Measurements from ENCODE around the gene GAS7.

Gene GAS7

GRCh38 chr17:10198509-10199249 is at the start of gene GAS7:
GAS7 (minus strand) TSS chr17:10198606.
- no peak for FAIRE-seq

- FAIRE-seq = no peak
Observed at GRCh38 chr17:10247810-10248209, 49.4 kb upstream of the GAS7 start.

- no peak for FAIRE-seq
Observed at GRCh38 chr17:10243883-10244844, 45.8 kb upstream of the GAS7 start.

GRCh38 chr17:10241781-10242180 is 43.4 kb upstream of the GAS7 start:
- no peak for FAIRE-seq

- FAIRE-seq = no peak
Observed at GRCh38 chr17:10238661-10239060, 40.3 kb upstream of the GAS7 start.

GRCh38 chr17:10234033-10234432 is 35.6 kb upstream of the GAS7 start:
- no peak for FAIRE-seq

GRCh38 chr17:10233161-10233560 is 34.8 kb upstream of the GAS7 start:
- no peak for FAIRE-seq

GRCh38 chr17:10229181-10229580 is 30.8 kb upstream of the GAS7 start:
- no peak for FAIRE-seq

- no peak for FAIRE-seq
Observed at GRCh38 chr17:10226930-10227695, 28.7 kb upstream of the GAS7 start.

- FAIRE-seq = no peak
Observed at GRCh38 chr17:10224582-10225195, 26.3 kb upstream of the GAS7 start.

GRCh38 chr17:10219193-10219592 is 20.8 kb upstream of the GAS7 start:
- no peak for FAIRE-seq

GRCh38 chr17:10217916-10218315 is 19.5 kb upstream of the GAS7 start:
- no peak for FAIRE-seq

- no peak for FAIRE-seq
Observed at GRCh38 chr17:10216213-10216938, 18.0 kb upstream of the GAS7 start.

- no peak for FAIRE-seq
Observed at GRCh38 chr17:10215286-10215685, 16.9 kb upstream of the GAS7 start.

- FAIRE-seq = no peak
Observed at GRCh38 chr17:10211666-10212065, 13.3 kb upstream of the GAS7 start.

GRCh38 chr17:10210151-10210574 is 11.8 kb upstream of the GAS7 start:
- FAIRE-seq = no peak

- no peak for FAIRE-seq
Observed at GRCh38 chr17:10208604-10209193, 10.3 kb upstream of the GAS7 start.

GRCh38 chr17:10207153-10207552 is 8.7 kb upstream of the GAS7 start:
- FAIRE-seq = no peak

- no peak for FAIRE-seq
Observed at GRCh38 chr17:10205549-10206185, 7.3 kb upstream of the GAS7 start.

- no peak for FAIRE-seq
Observed at GRCh38 chr17:10201680-10202079, 3.3 kb upstream of the GAS7 start.

GRCh38 chr17:10200645-10201044 is 2.2 kb upstream of the GAS7 start:
- FAIRE-seq = no peak

All from islet of Langerhans (tissue), 1 donor.